Vagina (tissue), 2 donors: ENCODE measurements around the gene SARDH.

Experiments used
- POLR2A ChIP-seq, 2 donors: fragments of 450-650 bp; IDR thresholded peaks; one replicate each; pipeline ENCODE4 v1.6.1; 2017; ENCODE audit warnings: antibody characterized with exemption in 2 of 2, mild to moderate bottlenecking in 2 of 2, moderate library complexity in 2 of 2
- TF ChIP-seq, protein P1 (sequence below), 3 experiments: fragments of 450-650 bp in 2 of 3; fragments of 200-600 bp in 1 of 3; sonication (generic) in 1 of 3; IDR thresholded peaks; one replicate each; pipeline ENCODE4 v1.5.1; 2017 to 2019; ENCODE audit warnings: antibody characterized with exemption in 3 of 3, mild to moderate bottlenecking in 2 of 3, moderate library complexity in 2 of 3

GRCh38 chr9:133701321-133701980 lies 36.7 kb downstream of the SARDH start:
- TF ChIP-seq, protein P1, sequence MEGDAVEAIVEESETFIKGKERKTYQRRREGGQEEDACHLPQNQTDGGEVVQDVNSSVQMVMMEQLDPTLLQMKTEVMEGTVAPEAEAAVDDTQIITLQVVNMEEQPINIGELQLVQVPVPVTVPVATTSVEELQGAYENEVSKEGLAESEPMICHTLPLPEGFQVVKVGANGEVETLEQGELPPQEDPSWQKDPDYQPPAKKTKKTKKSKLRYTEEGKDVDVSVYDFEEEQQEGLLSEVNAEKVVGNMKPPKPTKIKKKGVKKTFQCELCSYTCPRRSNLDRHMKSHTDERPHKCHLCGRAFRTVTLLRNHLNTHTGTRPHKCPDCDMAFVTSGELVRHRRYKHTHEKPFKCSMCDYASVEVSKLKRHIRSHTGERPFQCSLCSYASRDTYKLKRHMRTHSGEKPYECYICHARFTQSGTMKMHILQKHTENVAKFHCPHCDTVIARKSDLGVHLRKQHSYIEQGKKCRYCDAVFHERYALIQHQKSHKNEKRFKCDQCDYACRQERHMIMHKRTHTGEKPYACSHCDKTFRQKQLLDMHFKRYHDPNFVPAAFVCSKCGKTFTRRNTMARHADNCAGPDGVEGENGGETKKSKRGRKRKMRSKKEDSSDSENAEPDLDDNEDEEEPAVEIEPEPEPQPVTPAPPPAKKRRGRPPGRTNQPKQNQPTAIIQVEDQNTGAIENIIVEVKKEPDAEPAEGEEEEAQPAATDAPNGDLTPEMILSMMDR (IDR thresholded peaks at IDR 0.05): no peak
- no peak for TF ChIP-seq POLR2A (IDR thresholded peaks at IDR 0.05)
